Measurements from ENCODE around the gene GNAT2.

GNAT2 gene

DNA sequence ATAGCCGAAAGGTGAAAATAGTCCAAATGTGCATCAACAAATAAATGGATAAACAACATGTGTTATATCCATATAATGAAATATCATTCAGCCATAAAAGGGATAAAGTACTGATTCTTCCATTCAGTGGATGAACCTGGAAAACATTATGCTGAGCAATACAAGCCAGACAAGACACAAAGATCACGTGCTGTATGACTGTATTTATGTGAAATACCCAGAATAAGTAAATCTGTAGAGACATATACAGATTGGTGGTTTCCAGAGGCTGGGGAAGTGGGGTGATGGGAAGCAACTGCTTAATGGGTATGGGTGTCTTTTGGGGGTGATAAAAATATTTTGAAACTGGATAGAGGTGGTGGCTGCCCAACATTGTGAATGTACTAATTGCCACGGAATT, 23.2 kb upstream of the GNAT2 start:
- DNase-seq (ENCODE audit: low spot score), result no peak
- FAIRE-seq, result no peak

DNA sequence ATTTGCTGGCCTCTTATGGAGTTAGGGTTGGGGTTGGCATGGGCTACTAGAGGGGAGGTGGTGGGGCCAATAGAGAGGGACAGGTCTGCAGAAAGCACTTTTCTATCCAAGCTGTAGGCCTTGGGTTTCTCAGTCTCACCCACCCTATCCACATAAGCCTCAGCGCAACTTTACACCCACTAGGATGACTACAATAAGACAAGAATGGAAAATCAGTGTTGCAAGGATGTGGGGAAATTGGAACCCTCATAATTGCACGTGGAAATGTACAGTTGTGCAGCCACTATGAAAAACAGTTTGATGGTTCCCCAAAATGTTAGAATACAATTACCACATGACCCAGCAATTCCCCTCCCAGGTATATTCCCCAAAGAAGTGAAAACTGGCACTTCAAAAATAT, 22.4 kb upstream of the GNAT2 start:
- FAIRE-seq, result no peak
- no peak for DNase-seq (ENCODE audit: low spot score)

DNA sequence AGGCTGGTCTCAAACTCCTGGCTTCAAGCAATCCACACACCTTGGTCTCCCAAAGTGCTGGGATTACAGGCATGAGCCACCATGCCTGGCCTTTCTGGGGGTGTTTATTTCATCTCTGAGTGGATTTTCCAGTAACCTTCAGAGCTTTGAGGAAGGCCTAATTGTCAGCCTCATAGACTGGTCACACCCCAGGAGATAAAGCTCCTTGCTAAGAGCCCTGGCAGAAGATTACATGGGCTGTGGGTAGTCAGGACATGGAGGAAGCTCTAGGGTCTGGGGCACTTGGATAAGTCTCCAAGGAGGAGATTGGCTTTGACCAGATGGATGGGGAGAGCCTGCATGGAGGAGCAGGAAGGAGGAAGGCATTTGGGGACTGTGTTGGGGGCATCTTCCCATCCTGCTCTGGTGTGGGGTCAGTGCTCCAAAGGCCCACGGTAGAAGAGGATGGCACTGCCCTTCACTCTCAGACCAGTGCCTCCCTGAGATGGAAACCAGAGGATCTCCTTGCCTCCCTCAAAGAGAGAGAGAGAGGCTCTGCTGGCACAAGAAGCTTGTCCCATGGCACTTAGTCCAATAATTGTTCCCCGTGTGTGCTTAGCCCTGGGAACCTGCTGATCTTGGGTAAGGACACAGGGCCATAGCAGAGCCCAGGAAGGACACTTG, 21.8 kb upstream of the GNAT2 start:
- no peak for DNase-seq (ENCODE audit: low spot score)
- no peak for FAIRE-seq

DNA sequence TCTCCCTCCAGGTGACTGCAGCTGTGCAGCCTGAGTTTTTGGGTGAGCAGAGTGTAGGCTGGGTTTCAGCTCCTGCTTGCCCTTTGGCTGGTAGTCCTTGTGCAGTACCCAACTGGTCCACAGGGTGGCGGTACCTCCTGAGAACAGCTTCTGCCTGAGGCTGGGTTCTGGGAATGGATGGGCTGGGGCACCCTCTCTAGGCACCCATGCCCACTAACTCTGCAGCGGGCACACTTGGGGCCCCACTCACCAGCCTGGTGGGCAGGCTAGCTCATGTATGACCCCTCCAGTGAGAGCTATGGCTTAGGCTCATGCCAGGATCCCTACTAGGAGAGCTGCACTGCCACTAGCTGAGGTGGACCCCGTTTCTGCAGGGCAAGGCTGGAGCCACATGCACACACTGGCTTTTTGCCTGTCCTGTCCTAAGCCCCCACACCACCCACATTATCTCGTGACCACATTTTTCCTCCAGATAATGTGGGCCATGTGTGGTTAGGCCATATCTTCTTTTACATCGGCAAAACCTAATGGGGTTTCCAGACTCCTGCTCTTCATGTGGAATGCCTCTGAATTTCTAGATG, 21.0 kb upstream of the GNAT2 start:
- peak; percentile 84 for DNase-seq (ENCODE audit: low spot score)
- FAIRE-seq, result peak; percentile 61

DNA sequence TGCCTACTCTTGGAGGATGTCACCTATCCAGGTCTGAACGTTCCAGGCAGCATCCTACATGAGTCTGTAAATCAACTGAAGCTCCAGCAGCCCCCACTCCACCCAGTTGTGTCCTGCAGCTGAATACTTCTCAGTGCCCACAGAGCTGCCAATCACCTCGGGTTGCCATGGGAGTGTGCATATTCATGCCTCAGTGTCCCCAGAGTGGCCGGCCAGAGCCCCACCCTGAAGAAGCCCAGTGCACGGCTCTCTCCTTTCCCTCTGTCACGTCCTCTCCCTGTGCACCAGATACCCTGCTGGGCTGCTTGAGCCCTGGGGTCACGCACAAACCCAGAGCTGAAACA, 20.4 kb upstream of the GNAT2 start:
- FAIRE-seq (no peak), DNase-seq (ENCODE audit: low spot score) (no peak)

DNA sequence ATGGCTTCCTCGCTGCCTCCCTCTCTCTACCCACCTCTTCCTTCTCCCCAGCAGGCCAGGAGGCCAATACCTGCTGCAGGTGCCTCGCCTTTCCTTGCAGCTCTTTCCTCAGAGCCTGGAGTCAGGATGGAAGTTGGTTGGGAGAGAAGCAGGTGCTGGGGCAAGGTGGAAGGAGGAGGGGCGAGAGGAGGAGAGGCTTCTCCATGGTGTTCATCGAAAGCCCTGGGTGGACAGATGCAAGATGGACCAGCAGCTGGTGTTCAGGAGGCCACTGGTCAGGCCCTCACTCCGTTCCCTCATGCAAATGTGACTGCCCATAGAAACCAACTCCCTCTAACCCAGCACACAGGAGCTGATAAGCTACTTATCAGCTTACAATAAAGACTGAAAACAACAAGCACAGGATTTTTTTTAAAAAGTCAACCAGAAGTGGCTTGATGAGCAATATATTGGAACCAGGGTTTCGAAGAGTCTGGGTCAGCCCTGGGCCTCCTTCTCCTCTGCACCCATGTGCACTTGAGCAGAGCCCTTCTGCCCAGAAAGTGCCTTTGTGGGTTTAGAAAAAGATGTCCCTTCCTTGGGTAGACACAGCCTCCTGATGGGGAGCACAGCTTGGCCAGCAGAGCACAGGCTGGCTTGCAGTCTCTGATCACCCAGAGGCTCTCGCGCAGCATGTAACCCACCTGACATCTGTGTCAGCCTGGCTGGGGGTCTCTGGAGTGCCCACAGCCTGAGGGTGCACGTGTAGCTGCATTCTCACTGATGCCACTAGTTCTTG, 19.8 kb upstream of the GNAT2 start:
- DNase-seq (ENCODE audit: low spot score) (no peak), FAIRE-seq (no peak)

DNA sequence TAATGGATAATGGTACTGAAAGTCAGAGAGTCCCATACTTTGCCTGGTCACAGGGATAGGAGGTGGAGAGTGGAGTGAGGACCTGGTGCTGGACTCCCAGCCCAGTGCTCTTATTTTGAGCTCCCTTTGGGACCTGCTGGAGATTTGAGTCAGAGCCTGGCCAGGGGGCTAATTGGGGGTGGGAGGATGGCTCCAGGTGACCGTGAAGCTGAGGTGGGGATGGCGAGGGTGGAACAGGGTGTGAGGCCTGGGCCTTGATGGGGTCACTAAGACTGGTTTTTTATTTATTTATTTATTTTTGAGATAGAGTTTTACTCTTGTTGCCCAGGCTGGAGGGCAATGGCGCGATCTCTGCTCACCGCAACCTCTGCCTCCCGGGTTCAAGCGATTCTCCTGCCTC, 18.0 kb upstream of the GNAT2 start:
- FAIRE-seq (no peak), DNase-seq (ENCODE audit: low spot score) (no peak)

DNA sequence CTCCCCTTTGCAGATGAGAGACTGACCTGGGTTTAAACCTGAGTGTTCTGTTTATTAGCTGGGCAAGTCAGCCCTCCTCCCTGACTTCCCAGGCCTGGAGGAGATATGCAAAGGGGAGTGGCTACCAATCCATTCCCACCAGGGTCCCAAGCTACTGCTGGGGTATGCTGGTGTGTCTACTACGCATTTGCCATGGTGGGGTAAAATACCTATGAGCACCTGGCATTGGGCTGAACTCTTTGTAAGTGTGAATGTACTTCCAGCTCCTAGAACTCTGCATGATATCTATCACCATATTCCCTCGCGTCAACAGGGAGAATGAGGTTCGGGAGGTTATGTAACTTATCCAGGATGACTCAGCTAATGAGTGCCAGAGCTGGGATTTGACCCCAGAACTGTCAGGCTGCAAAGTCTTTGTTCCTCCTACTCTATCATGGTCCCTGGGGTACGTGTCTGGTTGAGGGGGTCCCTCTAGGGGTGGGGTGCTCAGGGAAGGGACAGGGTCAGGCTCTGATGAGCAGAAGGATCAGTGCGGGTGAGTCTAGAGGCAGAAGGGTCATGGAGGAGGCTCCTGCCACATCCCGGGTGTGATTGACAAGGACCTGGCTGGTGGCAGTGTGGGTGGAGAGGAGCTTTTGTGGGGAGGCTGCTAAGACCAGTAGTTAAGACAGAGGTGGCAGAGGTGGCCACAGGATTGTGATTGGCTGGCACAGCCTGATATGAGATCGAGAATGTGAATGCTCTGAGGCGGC, 17.0 kb upstream of the GNAT2 start:
- FAIRE-seq (peak; percentile 17), DNase-seq (ENCODE audit: low spot score) (peak; percentile 53)

DNA sequence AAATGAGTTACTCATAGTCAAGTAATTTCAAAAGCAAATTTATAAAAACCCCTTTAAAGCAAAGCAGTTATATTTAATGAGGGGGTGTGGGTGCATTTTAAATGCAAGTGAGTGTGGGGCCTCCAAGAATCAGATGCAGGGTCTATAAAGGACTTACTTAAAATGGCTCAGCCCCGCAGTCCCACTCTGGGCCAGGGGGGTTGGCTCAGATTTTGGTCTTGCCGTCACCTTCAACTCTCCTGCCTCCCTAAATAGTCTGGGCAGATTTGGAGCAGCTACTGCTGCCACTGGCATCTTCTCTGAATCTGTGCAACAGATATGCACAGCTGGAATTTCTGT, 16.4 kb upstream of the GNAT2 start:
- FAIRE-seq (no peak), DNase-seq (ENCODE audit: low spot score) (no peak)

DNA sequence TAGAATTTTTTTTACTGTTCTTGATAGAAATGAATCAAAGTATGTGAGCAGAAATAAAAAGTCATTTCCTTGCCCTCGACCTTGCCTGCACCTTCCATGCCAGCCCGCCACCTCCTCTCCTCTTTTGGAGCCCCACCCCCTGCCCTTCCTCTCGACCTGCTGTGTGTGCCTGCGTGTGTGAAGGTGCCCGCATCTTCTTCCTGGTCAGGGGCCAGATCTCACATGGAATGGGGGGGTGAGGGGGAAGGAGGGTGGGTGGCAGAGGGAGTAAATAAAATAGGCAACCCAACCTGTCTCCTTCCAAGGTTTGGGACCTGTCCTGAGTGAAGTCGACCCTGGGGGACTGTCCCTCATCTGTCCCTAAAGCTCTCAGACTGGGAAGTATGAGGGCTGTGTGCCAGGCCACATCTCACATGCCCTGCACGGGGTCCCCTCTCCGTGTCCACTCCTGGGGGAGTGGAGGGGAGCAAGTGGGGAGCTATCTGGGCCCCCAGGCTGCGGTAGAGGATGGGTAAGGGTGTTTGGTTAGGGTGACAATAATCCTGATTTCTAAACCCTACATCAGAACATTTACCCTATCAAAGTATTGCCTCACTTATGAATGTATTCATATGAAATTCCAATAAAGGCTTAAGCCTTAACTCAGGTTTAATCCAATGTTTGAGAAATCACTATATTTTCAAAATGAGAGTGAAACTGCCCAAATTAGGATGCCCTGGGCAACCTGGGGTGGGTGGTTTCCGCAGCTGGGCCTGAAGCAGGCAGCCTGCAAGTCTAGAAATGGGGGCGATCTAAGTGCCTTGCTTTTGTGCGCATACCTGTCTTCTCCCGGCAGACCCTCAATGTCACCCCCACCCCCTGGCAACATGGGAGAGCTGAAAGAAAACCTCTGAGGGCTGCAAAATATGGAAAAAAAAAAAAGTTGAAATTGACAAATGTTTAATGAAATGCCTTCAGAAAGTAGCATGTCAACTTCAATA, 15.6 kb upstream of the GNAT2 start:
- FAIRE-seq (no peak), DNase-seq (ENCODE audit: low spot score) (no peak)

DNA sequence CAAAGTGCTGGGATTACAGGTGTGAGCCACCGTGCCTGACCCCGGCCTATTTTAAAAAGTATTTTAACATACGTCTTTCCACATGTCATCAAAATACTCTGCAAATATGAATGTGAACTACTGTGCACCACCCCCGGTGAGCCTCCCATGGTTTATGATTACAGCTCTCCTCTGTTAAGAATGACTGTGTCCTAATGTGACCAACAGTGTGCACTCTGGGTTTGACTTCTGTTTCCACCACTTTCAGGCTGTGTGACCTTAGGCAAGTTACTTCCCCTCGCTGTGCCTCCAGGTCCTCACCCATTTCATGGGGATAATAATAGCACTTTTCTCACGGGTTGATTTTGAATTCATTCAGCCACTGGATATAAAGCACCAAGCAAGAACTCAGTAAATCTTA, 14.9 kb upstream of the GNAT2 start:
- FAIRE-seq (no peak), DNase-seq (ENCODE audit: low spot score) (no peak)

DNA sequence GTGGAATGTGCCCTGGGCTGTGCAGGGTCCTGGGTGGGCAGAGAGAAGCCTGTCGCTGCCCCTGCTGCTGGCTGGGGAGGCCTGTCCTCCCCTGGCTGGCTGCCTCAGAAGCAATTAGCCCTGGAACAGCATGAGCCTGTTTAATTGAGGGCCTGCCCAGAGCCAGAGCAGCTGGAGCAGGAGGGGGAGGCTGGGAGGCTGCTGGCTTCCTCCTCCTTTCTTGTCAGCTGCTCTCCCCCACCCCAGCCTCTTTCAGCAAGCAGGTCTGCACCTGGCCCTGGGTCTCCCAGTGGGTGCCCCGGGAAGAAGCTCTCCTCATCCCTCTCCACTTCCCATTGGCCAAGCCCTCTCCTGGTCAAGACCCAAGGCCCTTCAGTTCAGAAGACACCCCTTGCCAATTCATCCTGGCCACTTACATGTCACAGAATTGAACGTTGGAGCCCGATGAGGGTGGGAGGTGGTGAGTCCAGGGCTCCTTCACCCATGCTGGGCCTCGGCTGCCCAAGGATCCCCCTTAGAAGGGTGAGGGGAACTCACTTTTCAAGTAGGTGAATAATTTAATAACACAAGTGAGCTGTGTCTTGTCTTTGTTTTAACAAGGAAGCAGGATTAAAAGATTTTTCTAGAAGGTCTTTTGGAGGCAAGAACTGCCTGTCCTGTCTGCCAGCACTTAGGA, 13.4 kb upstream of the GNAT2 start:
- FAIRE-seq, result no peak

DNA sequence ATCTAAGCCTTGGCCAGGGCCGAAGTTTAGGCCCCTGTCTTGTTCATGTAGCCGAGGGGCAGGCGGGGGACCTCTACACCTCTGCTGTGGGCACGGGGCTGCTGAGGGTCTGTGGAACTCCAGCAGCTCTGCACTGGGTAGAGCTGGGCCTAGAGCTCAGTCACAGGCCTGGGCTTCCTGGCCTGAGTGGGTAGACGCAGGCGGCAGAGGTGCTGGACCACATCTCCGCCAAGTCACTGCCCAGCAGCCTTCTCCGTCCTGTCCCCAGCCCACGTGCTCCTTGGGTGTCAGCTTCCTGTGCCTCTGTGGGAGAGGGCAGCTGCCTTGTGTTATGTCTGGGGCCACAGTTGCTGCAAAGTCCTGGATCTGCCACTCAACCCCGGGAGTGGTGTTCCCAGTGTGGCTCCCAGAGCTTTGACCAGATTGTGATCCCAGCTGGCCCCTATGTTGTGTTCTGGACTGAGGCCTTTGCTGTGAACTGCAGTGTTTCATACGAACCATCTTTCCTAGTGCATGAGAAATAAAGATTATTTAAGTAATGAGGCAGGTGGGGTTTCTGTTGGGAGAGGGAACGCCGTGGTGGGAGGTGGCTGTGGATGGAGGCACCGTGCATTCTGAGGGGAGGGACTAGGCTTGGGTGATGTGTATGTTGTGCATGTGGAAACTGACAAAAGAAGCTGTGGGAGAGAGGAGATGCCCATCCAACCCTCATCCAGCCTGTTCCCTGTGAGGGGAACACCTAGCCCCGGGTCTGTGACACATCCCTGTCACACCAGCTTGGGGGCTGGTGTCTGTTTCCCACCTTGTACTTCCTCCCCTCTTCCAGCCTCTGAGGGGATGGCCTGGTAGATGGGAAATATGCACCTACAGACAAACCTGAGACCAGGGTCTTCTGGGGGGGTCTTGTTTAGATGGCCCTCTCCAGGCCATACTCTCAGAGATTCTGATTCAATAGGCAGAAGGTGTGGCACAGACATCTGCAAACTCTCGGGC, 12.4 kb upstream of the GNAT2 start:
- no peak for DNase-seq (ENCODE audit: low spot score)
- FAIRE-seq, result no peak

More for the DNA sequence above, 13.4 kb upstream of the GNAT2 start:
- DNase-seq (ENCODE audit: low spot score), result no peak

DNA sequence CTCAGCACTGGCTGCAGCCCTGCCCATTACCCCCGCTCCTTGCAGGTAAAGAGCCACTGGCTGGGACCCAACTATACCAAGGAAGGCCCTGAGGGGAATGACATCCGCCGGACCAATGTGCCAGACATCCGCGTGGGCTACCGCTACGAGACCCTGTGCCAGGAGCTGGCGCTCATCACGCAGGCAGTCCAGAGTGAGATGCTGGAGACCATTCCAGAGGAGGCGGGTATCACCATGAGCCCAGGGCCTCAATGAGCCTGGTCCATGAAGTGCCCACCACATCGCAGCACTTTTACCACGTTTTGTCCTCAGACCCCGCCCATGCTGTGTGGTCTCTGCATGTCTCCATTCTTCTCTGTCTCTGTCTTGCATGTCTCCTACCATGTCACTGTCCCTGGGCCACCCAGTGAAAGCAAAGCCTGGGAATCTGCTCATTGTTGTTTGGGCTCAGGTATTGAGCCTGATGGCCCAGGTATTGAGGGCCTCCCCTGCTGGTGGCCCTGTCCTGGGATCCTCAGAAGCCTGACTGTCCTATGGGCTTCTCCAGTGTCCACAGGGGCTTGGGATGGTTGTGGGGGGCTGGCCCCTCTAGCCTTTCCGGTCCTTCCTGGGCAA, 11.6 kb upstream of the GNAT2 start:
- DNase-seq (ENCODE audit: low spot score), result no peak

DNA sequence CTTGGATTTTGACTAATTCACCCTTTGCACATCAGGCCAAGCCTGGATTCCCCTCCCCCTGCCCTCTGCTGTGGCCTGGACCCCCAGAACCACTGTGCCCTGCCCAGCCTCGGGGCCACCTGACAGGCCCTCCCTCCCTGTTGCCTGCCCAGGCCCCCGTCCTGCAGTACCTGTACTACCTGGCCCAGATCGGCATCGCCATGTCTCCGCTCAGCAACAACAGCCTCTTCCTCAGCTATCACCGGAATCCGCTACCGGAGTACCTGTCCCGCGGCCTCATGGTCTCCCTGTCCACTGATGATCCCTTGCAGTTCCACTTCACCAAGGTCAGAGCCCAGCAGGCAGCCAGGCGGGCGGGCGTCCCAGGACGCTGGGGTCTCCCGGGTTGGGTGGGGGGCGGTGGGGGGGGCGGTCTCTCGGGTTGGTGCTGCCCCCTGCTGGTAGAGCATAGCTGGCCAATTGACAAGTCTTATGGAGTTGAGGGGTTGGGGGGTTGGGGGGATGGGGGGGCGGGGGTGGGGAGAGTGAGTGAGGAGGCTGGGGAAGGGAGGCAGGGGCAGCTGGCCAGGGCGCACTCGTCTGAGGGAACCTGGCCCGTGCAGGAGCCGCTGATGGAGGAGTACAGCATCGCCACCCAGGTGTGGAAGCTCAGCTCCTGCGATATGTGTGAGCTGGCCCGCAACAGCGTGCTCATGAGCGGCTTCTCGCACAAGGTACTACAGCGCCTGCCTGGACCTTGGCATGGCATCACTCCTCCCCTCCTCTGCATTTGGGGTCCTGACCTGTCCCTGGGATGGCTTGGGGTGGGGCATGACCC, 10.9 kb upstream of the GNAT2 start:
- peak; percentile 46 for FAIRE-seq
- DNase-seq (ENCODE audit: low spot score), result peak; percentile 49

More for the DNA sequence above, 11.6 kb upstream of the GNAT2 start:
- FAIRE-seq, result no peak

DNA sequence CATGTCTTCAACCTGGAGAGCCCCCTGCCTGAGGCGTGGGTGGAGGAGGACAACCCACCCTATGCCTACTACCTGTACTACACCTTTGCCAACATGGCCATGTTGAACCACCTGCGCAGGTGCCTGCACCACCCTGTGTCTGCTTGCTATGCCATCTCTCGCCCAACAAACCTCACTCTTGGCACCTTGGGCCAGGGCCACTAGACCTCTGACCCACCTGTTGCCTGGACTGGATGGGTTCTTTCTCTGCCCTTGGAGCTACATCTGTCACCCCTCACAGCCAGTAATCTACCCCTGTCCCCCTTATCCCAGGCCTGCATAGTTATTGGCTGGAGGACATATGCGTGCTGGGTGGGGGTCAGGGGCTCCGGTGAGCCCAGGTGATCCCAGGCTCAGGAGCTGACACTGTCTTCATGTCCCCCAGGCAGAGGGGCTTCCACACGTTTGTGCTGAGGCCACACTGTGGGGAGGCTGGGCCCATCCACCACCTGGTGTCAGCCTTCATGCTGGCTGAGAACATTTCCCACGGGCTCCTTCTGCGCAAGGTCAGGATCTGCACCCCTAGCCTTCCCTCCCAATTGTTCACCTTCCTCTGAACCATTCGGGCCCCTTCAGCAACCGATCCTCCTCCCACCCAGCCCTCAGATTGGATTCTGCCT, 10.1 kb upstream of the GNAT2 start:
- FAIRE-seq (no peak), DNase-seq (ENCODE audit: low spot score) (no peak)

DNA sequence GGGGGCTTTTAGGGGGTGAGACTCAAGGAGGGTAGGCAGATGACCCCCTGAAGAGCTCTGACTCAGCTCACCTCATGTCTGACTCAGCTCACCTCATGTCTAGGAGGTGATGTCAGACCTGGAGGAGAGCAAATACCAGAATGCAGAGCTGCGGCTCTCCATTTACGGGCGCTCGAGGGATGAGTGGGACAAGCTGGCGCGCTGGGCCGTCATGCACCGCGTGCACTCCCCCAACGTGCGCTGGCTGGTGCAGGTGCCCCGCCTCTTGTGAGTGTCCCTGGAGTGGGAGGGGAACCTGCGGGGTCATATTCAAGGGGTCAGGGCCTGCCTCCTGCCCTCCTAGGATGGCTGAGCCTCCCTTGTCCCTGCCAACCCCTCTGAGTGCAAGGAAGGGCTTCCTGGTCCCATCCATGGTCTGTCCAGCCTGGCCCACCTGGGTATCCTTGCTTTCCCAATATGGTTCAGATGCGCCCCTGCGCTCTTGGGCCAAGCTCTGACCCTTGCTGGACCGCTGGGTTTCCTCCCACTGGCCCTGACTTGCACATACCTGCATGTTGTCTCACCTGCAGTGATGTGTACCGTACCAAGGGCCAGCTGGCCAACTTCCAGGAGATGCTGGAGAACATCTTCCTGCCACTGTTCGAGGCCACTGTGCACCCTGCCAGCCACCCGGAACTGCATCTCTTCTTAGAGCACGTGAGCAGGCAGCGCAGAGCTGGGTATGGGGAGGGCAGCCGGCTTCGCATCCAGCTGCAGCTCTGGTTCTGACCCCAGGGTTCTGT, 9.3 kb upstream of the GNAT2 start:
- FAIRE-seq (peak; percentile 48), DNase-seq (ENCODE audit: low spot score) (peak; percentile 56)
